H1 (cell line): Measurements from ENCODE around the gene MPND. TPM values are rescaled to one million over a fixed set of nuclear protein-coding genes. Genes with fewer than 3 reads are reported as not detected.

Experiments used
- CEBPB ChIP-seq: IDR thresholded peaks from 2 replicates; pipeline ENCODE4 v1.6.1; 2012; ENCODE audit warnings: low read depth, low read length
- POLR2AphosphoS5 ChIP-seq: IDR thresholded peaks from 2 replicates; pipeline ENCODE4 v1.6.1; 2011; ENCODE audit warnings: low read depth, low read length
- RXRA ChIP-seq: IDR thresholded peaks from 2 replicates; pipeline ENCODE4 v1.6.1; 2011; ENCODE audit warnings: low read depth, mild to moderate bottlenecking, low read length, moderate library complexity; ENCODE audit not compliant: insufficient read depth
- SUZ12 ChIP-seq: fragments of 200-600 bp; sonication (generic); IDR thresholded peaks from 2 replicates; pipeline ENCODE4 v1.6.1; 2012; ENCODE audit warnings: mild to moderate bottlenecking, inconsistent platforms, low read length, moderate library complexity, mixed read lengths
- polyA plus RNA-seq, 7 experiments: library from polyadenylated mRNA; depleted of rRNA in 3 of 7; stranded (reverse) in 5 of 7; unstranded in 2 of 7; fragments of >200 nt in 5 of 7; fragments of 200-250 nt in 2 of 7; gene quantifications; 1 replicate in 5 of 7; 2 replicates in 1 of 7; 4 replicates in 1 of 7; pipeline versions ENCODE4 v1.2.1 to v1.2.3, GENCODE V29; 2011 to 2013; ENCODE audit warnings: missing spikeins in 2 of 7, mixed read lengths in 2 of 7
- total RNA-seq: library from RNA; stranded (reverse); fragmentation: NEBNext Ultra II Directional; extraction: Animal tissue kit (Norgen Biotek cat#: 25700); gene quantifications from 2 replicates; pipeline ENCODE4 v1.2.1, GENCODE V29; 2021
- TF ChIP-seq, protein P1 (sequence below): fragments of 300-600 bp; sonication (generic); IDR thresholded peaks from 2 replicates; pipeline ENCODE4 v1.7.1; 2012; ENCODE audit warnings: low read length, moderate library complexity, mild to moderate bottlenecking, inconsistent platforms; ENCODE audit not compliant: insufficient replicate concordance
- TF ChIP-seq, protein P2 (sequence below): IDR thresholded peaks from 2 replicates; pipeline ENCODE4 v1.6.1; 2012; ENCODE audit warnings: low read length, inconsistent platforms
- TF ChIP-seq, protein P3 (sequence below): IDR thresholded peaks from 2 replicates; pipeline ENCODE4 v1.6.1; 2012; ENCODE audit warnings: inconsistent platforms
- TF ChIP-seq, protein P4 (sequence below): IDR thresholded peaks from 2 replicates; pipeline ENCODE4 v1.6.1; 2011; ENCODE audit warnings: low read length, improper control_type of control experiment

The MPND gene
- total and polyA plus RNA-seq, 2 of the 8 experiments (the other 6 are each of a cell fraction or from before 2014, with no cell fraction given) = 22.9 to 27.7 TPM

DNA sequence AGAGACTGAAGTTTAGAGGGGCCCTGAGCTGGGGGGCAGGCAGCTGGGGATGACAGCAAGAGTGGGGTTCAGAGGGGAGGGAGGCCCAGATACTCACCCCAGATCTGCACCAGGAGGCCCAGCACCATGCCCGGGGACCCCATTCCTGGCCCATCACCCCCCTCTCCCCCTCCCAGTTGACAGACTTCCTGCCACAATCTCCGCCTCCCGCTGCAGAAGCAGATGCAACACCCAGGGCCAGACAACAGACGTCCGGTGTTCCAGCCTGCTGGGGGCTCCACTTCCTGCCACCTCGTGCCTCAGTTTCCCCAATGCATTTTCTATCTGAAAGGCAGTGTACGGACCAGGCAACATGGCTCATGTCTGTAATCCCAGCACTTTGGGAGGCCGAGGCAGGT is 41.1 kb upstream of the MPND start, which contains the start of gene TMIGD2 (continued):
- TF ChIP-seq, protein P1, sequence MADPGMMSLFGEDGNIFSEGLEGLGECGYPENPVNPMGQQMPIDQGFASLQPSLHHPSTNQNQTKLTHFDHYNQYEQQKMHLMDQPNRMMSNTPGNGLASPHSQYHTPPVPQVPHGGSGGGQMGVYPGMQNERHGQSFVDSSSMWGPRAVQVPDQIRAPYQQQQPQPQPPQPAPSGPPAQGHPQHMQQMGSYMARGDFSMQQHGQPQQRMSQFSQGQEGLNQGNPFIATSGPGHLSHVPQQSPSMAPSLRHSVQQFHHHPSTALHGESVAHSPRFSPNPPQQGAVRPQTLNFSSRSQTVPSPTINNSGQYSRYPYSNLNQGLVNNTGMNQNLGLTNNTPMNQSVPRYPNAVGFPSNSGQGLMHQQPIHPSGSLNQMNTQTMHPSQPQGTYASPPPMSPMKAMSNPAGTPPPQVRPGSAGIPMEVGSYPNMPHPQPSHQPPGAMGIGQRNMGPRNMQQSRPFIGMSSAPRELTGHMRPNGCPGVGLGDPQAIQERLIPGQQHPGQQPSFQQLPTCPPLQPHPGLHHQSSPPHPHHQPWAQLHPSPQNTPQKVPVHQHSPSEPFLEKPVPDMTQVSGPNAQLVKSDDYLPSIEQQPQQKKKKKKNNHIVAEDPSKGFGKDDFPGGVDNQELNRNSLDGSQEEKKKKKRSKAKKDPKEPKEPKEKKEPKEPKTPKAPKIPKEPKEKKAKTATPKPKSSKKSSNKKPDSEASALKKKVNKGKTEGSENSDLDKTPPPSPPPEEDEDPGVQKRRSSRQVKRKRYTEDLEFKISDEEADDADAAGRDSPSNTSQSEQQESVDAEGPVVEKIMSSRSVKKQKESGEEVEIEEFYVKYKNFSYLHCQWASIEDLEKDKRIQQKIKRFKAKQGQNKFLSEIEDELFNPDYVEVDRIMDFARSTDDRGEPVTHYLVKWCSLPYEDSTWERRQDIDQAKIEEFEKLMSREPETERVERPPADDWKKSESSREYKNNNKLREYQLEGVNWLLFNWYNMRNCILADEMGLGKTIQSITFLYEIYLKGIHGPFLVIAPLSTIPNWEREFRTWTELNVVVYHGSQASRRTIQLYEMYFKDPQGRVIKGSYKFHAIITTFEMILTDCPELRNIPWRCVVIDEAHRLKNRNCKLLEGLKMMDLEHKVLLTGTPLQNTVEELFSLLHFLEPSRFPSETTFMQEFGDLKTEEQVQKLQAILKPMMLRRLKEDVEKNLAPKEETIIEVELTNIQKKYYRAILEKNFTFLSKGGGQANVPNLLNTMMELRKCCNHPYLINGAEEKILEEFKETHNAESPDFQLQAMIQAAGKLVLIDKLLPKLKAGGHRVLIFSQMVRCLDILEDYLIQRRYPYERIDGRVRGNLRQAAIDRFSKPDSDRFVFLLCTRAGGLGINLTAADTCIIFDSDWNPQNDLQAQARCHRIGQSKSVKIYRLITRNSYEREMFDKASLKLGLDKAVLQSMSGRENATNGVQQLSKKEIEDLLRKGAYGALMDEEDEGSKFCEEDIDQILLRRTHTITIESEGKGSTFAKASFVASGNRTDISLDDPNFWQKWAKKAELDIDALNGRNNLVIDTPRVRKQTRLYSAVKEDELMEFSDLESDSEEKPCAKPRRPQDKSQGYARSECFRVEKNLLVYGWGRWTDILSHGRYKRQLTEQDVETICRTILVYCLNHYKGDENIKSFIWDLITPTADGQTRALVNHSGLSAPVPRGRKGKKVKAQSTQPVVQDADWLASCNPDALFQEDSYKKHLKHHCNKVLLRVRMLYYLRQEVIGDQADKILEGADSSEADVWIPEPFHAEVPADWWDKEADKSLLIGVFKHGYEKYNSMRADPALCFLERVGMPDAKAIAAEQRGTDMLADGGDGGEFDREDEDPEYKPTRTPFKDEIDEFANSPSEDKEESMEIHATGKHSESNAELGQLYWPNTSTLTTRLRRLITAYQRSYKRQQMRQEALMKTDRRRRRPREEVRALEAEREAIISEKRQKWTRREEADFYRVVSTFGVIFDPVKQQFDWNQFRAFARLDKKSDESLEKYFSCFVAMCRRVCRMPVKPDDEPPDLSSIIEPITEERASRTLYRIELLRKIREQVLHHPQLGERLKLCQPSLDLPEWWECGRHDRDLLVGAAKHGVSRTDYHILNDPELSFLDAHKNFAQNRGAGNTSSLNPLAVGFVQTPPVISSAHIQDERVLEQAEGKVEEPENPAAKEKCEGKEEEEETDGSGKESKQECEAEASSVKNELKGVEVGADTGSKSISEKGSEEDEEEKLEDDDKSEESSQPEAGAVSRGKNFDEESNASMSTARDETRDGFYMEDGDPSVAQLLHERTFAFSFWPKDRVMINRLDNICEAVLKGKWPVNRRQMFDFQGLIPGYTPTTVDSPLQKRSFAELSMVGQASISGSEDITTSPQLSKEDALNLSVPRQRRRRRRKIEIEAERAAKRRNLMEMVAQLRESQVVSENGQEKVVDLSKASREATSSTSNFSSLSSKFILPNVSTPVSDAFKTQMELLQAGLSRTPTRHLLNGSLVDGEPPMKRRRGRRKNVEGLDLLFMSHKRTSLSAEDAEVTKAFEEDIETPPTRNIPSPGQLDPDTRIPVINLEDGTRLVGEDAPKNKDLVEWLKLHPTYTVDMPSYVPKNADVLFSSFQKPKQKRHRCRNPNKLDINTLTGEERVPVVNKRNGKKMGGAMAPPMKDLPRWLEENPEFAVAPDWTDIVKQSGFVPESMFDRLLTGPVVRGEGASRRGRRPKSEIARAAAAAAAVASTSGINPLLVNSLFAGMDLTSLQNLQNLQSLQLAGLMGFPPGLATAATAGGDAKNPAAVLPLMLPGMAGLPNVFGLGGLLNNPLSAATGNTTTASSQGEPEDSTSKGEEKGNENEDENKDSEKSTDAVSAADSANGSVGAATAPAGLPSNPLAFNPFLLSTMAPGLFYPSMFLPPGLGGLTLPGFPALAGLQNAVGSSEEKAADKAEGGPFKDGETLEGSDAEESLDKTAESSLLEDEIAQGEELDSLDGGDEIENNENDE = no peak
- TF ChIP-seq SUZ12 (no peak), POLR2AphosphoS5 (no peak), CEBPB (no peak), RXRA (no peak)
- TF ChIP-seq, protein P2, sequence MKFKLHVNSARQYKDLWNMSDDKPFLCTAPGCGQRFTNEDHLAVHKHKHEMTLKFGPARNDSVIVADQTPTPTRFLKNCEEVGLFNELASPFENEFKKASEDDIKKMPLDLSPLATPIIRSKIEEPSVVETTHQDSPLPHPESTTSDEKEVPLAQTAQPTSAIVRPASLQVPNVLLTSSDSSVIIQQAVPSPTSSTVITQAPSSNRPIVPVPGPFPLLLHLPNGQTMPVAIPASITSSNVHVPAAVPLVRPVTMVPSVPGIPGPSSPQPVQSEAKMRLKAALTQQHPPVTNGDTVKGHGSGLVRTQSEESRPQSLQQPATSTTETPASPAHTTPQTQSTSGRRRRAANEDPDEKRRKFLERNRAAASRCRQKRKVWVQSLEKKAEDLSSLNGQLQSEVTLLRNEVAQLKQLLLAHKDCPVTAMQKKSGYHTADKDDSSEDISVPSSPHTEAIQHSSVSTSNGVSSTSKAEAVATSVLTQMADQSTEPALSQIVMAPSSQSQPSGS = no peak
- TF ChIP-seq, protein P3, sequence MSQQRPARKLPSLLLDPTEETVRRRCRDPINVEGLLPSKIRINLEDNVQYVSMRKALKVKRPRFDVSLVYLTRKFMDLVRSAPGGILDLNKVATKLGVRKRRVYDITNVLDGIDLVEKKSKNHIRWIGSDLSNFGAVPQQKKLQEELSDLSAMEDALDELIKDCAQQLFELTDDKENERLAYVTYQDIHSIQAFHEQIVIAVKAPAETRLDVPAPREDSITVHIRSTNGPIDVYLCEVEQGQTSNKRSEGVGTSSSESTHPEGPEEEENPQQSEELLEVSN = no peak
- TF ChIP-seq, protein P4, sequence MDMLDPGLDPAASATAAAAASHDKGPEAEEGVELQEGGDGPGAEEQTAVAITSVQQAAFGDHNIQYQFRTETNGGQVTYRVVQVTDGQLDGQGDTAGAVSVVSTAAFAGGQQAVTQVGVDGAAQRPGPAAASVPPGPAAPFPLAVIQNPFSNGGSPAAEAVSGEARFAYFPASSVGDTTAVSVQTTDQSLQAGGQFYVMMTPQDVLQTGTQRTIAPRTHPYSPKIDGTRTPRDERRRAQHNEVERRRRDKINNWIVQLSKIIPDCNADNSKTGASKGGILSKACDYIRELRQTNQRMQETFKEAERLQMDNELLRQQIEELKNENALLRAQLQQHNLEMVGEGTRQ = no peak
